IMR-90 (cell line): ENCODE measurements around the gene MRPL49. TPM values are rescaled to one million over a fixed set of nuclear protein-coding genes. Genes with fewer than 3 reads are reported as not detected.

Experiments used
- polyA plus RNA-seq, 3 experiments: library from polyadenylated mRNA; depleted of rRNA; stranded (reverse); fragments of >200 nt; gene quantifications; 2 replicates each; pipeline ENCODE4 v1.2.3, GENCODE V29; 2012; ENCODE audit warnings: low replicate concordance in 1 of 3
- total RNA-seq: library from RNA; depleted of rRNA; stranded (reverse); fragments of >200 nt; gene quantifications from 2 replicates; pipeline ENCODE4 v1.2.3, GENCODE V29; 2012
- TF ChIP-seq, protein P1 (sequence below): fragments of 150-350 bp; IDR thresholded peaks from 2 replicates; pipeline ENCODE4 v1.6.1; 2016; ENCODE audit warnings: low read depth, mild to moderate bottlenecking, low read length, moderate library complexity, borderline replicate concordance

The MRPL49 gene
- total and polyA plus RNA-seq, 2 of the 4 experiments (the other 2 are of a cell fraction): 55.2 to 56.8 TPM

DNA sequence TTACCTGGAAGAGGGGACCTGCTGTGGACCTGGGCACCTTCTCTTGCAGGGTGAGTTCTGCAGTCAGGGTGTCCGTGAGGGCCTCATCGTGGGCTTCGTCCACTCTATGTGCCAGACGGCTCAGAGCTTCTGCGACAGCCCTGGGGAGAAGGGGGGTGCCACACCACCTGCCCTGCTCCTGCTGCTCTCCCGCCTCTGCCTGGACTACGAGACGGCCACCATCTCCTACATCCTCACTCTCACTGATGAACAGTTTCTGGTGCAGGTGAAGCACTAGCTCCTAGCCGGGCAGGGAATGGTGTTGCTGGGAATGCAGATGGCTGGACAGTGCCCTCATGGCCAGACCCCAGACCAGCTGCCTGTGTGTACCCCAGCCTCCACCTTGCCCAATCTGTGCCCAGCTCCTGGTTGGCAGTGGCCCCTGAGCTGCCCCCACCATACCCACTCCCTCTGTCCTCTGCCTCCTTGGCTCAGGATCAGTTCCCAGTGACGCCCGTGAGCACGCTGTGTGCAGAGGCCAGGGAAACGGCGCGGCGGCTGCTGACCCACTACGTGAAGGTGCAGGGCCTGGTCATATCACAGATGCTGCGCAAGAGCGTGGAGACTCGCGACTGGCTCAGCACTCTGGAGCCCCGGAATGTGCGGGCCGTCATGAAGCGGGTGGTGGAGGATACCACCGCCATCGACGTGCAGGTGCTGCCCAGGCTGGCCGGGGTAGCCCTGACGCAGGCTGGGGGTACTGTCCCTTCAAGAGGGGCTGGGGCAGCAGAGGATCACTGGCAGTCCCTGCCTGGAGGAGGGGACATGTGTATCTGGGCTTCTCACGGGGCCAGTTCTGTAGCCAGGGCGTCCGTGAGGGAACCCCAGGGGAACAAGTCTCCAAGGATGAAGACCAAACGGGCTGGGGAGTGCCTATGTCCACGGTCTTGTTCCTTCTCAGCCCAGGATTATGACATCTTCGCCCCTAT lies 12.6 kb upstream of the MRPL49 start (continued):
- TF ChIP-seq, protein P1, sequence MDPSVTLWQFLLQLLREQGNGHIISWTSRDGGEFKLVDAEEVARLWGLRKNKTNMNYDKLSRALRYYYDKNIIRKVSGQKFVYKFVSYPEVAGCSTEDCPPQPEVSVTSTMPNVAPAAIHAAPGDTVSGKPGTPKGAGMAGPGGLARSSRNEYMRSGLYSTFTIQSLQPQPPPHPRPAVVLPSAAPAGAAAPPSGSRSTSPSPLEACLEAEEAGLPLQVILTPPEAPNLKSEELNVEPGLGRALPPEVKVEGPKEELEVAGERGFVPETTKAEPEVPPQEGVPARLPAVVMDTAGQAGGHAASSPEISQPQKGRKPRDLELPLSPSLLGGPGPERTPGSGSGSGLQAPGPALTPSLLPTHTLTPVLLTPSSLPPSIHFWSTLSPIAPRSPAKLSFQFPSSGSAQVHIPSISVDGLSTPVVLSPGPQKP: no peak
